Uterus (tissue), 4 donors: ENCODE measurements around the gene CDC42EP5. TPM values are rescaled to one million over a fixed set of nuclear protein-coding genes. Genes with fewer than 3 reads are reported as not detected.

Experiments used
- DNase-seq, 2 donors: peaks; one replicate each; pipeline ENCODE4 v3.0.0-alpha.2; 2019 to 2020
- H3K27ac ChIP-seq, 2 donors: fragments of 200-600 bp; sonication (generic); 1 replicate in 1 of 2; 2 replicates in 1 of 2; pipeline ENCODE4 v1.5.1; 2016 to 2018
- H3K27me3 ChIP-seq, 2 donors: fragments of 200-600 bp; sonication (generic); one replicate each; pipeline ENCODE4 v1.5.1; 2018 to 2019; ENCODE audit warnings: control low read depth in 1 of 2
- H3K36me3 ChIP-seq, 2 donors: fragments of 200-600 bp; sonication (generic); one replicate each; pipeline ENCODE4 v1.5.1; 2019; ENCODE audit warnings: control low read depth in 1 of 2
- H3K4me1 ChIP-seq, 2 donors: fragments of 200-600 bp; sonication (generic); one replicate each; pipeline ENCODE4 v1.5.1; 2018 to 2019; ENCODE audit warnings: control low read depth in 1 of 2
- H3K4me3 ChIP-seq, 2 donors: fragments of 200-600 bp; sonication (generic); 1 replicate in 1 of 2; 2 replicates in 1 of 2; pipeline ENCODE4 v1.5.1; 2018 to 2019; ENCODE audit warnings: mild to moderate bottlenecking in 1 of 2
- H3K9me3 ChIP-seq, 2 donors: fragments of 200-600 bp; sonication (generic); one replicate each; pipeline ENCODE4 v1.5.1; 2019; ENCODE audit warnings: control low read depth in 1 of 2
- CTCF ChIP-seq, 4 experiments: fragments of 200-600 bp in 2 of 4; fragments of 450-650 bp in 2 of 4; sonication (generic) in 2 of 4; IDR thresholded peaks; one replicate each; pipeline ENCODE4 v1.5.1; 2016 to 2019; ENCODE audit warnings: antibody characterized with exemption in 4 of 4, mild to moderate bottlenecking in 2 of 4, moderate library complexity in 1 of 4
- POLR2A ChIP-seq, 2 donors: fragments of 450-650 bp; IDR thresholded peaks; one replicate each; pipeline ENCODE4 v1.6.1; 2016; ENCODE audit warnings: antibody characterized with exemption in 2 of 2, mild to moderate bottlenecking in 1 of 2, moderate library complexity in 1 of 2
- intact Hi-C: fragments of 100-400 bp; cut with DNase I; formaldehyde crosslinking; loops from one replicate; pipeline ENCODE4 v1.15.1; 2023; ENCODE audit warnings: low total_unique reads
- total RNA-seq, 4 donors: library from RNA; depleted of rRNA in 3 of 4; stranded (reverse); fragments of >200 nt in 3 of 4; gene quantifications; one replicate each; pipeline versions ENCODE4 v1.1.0 to v1.2.4, GENCODE V29; 2014 to 2023
- donor health status: DM: yes; HTN: yes; CAD: no.

Gene CDC42EP5
- total RNA-seq, 4 donors from 2014 or later, result 1.8 to 39.8 (median 16.1) TPM

DNA sequence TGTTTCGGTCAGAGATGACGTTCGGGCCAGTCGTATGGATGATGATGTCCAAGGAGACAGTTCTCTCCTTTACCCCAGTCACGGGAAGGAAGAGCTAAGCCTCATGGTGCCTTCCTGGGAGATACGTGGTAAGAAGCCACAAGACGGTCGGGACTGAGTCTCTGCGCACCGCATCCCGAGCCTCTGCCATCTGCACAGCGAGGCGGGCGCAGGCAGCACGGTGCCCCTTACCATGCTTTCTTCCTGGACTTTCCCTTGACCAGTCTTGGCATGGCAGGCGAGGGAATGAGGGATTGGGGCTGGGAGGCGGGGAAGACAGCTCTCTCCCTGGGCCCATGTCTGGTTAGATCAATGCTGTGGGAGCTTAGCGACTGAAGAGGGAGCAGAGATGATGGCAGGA lies 19.5 kb upstream of the CDC42EP5 start:
- intact Hi-C loops, result no loop called here
- Histone ChIP-seq H3K36me3 (no peaks in the 10 kb centered on the region), H3K4me3 (no peak overlapping the region), H3K4me1 (no peaks in the 10 kb centered on the region), H3K27me3 (no peaks in the 10 kb centered on the region), H3K9me3 (no peaks in the 10 kb centered on the region), H3K27ac (no peak overlapping the region)
- DNase-seq, result no peak
- TF ChIP-seq CTCF (IDR thresholded peaks at IDR 0.05) (no peak), POLR2A (IDR thresholded peaks at IDR 0.05) (no peak)

- intact Hi-C loops, result no loop called here
- DNase-seq, result no peak
Measured at GRCh38 chr19:54489766-54490165, 16.7 kb upstream of the CDC42EP5 start.

DNA sequence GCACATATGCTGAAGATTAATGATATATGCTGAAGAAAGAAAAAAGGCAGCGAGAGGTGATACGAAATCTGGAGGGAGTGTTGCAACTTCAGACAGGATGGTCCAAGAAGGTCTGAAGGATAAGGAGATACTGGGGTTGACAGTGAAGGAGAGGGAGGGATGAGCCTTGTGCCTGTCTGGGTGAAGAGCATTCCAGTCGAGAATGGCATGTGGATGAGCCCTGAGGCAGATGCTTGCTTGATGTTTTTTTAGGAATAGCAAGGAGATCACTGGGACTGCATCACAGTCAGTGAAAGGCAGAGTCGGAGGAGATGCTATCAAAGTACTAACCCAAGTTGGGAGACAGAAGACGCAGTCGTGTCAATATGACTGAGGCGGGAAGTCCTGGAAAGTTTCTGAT lies 16.2 kb upstream of the CDC42EP5 start:
- Histone ChIP-seq H3K9me3 (no peaks in the 10 kb centered on the region), H3K27ac (no peak overlapping the region), H3K27me3 (no peaks in the 10 kb centered on the region), H3K4me3 (no peak overlapping the region), H3K4me1 (no peaks in the 10 kb centered on the region), H3K36me3 (no peaks in the 10 kb centered on the region)
- TF ChIP-seq CTCF (IDR thresholded peaks at IDR 0.05) (no peak), POLR2A (IDR thresholded peaks at IDR 0.05) (no peak)
- intact Hi-C loops, result no loop called here
- DNase-seq, result no peak

More at GRCh38 chr19:54489766-54490165, 16.7 kb upstream of the CDC42EP5 start:
- Histone ChIP-seq H3K27me3 (no peaks in the 10 kb centered on the region), H3K4me1 (no peaks in the 10 kb centered on the region), H3K4me3 (no peak overlapping the region), H3K27ac (no peak overlapping the region), H3K36me3 (no peaks in the 10 kb centered on the region), H3K9me3 (no peaks in the 10 kb centered on the region)
- TF ChIP-seq CTCF (IDR thresholded peaks at IDR 0.05), result no peak
- no peak for TF ChIP-seq POLR2A (IDR thresholded peaks at IDR 0.05)

GRCh38 chr19:54485851-54486250 lies 12.8 kb upstream of the CDC42EP5 start:
- TF ChIP-seq POLR2A (IDR thresholded peaks at IDR 0.05) (no peak), CTCF (IDR thresholded peaks at IDR 0.05) (no peak)
- intact Hi-C loops, result no loop called here
- Histone ChIP-seq H3K4me1 (no peaks in the 10 kb centered on the region), H3K27ac (no peak overlapping the region), H3K36me3 (no peaks in the 10 kb centered on the region), H3K4me3 (no peak overlapping the region), H3K27me3 (no peaks in the 10 kb centered on the region), H3K9me3 (no peaks in the 10 kb centered on the region)
- DNase-seq, result no peak

- Histone ChIP-seq H3K36me3 (no peaks in the 10 kb centered on the region), H3K27ac (no peak overlapping the region), H3K9me3 (no peaks in the 10 kb centered on the region), H3K4me3 (no peak overlapping the region), H3K27me3 (no peaks in the 10 kb centered on the region), H3K4me1 (no peaks in the 10 kb centered on the region)
- TF ChIP-seq POLR2A (IDR thresholded peaks at IDR 0.05) (no peak), CTCF (IDR thresholded peaks at IDR 0.05) (no peak)
- DNase-seq, result no peak
- intact Hi-C loops, result no loop called here
Measured at GRCh38 chr19:54484451-54484850, 11.4 kb upstream of the CDC42EP5 start.
